ENCODE measurements around the gene LETM1. TPM values are rescaled to one million over a fixed set of nuclear protein-coding genes. Genes with fewer than 3 reads are reported as not detected.
"Not testable (repeated sequence)": the region's sequence is repeated elsewhere in the genome, so short reads cannot be mapped to it uniquely, and the experiment has no call there.

The LETM1 gene
- polyA plus RNA-seq, 1 experiment, result 17.1 TPM

DNA sequence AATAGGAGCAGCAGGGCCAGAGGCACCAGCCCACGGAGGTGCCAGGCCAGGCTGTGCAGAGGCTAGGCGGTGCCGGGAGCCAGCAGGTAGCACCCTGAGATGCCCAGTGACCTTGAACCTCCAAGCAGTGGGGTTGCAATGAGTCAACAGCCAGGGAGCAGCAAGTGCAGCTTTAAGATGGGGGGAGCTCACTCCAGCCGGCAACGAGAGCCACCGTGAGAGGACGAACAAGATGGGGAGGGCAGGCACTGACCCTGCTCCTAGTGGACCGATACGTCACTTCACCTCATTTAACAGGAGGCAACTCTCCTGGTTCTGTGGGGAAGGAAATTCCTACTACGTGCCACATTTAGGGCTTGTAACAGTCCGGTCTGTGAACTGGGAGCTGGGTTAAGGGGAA is 4.8 kb downstream of the LETM1 start:
- no peak for DNase-seq (ENCODE audit: low read depth)
- Histone ChIP-seq H3K4me3 (ENCODE audit: low read depth, low read length) (no peak overlapping the region), H3K36me3 (ENCODE audit: control insufficient read depth, insufficient read depth, low read length) (no peaks in the 10 kb centered on the region; the same call in 1 of the 2 replicates), H3K27me3 (ENCODE audit: control insufficient read depth, insufficient read depth, low read length) (no peaks in the 10 kb centered on the region)
- TF ChIP-seq, protein P1, sequence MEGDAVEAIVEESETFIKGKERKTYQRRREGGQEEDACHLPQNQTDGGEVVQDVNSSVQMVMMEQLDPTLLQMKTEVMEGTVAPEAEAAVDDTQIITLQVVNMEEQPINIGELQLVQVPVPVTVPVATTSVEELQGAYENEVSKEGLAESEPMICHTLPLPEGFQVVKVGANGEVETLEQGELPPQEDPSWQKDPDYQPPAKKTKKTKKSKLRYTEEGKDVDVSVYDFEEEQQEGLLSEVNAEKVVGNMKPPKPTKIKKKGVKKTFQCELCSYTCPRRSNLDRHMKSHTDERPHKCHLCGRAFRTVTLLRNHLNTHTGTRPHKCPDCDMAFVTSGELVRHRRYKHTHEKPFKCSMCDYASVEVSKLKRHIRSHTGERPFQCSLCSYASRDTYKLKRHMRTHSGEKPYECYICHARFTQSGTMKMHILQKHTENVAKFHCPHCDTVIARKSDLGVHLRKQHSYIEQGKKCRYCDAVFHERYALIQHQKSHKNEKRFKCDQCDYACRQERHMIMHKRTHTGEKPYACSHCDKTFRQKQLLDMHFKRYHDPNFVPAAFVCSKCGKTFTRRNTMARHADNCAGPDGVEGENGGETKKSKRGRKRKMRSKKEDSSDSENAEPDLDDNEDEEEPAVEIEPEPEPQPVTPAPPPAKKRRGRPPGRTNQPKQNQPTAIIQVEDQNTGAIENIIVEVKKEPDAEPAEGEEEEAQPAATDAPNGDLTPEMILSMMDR (IDR thresholded peaks at IDR 0.05; ENCODE audit: insufficient read depth, low read depth, low read length), result no peak
- ChIA-PET POLR2A (no interaction called here), CTCF (interaction anchor here (0.9 to 1.0 kb wide), 2 partner anchors 9 to 32 kb away, joined by 3 to 4 read pairs; no protein-coding TSS in a partner anchor)

DNA sequence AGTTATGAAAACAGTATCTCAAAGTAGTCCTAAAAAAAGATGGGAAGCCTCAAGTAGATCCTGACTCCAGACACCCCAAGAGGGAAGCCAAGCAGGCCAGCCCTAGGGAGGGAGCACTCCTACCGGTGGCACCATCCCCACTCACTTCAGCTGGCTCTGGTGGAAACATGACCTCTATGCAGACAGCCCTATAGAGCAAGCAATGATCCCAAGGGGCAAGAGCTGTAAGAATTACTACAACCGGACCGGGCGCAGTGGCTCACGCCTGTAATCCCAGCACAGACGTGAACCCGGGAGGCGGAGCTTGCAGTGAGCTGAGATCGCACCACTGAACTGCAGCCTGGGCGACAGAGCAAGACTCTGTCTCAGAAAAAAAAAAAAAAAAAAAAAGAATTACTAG is 5.7 kb downstream of the LETM1 start:
- no peaks in the 10 kb centered on the region for H3K27me3 ChIP-seq (ENCODE audit: control insufficient read depth, insufficient read depth, low read length)
- POLR2A ChIA-PET, result no interaction called here
- no peak for DNase-seq (ENCODE audit: low read depth)
- H3K4me3 ChIP-seq (ENCODE audit: low read depth, low read length), result no peak overlapping the region
- TF ChIP-seq, protein P1 (IDR thresholded peaks at IDR 0.05; ENCODE audit: insufficient read depth, low read depth, low read length), result no peak
- no peaks in the 10 kb centered on the region; the same call in 1 of the 2 replicates for H3K36me3 ChIP-seq (ENCODE audit: control insufficient read depth, insufficient read depth, low read length)
- CTCF ChIA-PET, result interaction anchor here (1.0 kb wide), 2 partner anchors 31 to 48 kb away, joined by 3 to 4 read pairs; no protein-coding TSS in a partner anchor

- CTCF ChIA-PET, result interaction anchor here (1.3 kb wide), 1 partner anchor 52 kb away, joined by 3 read pairs; no protein-coding TSS in a partner anchor
- POLR2A ChIA-PET, result no interaction called here
- Histone ChIP-seq H3K36me3 (ENCODE audit: control insufficient read depth, insufficient read depth, low read length) (peaks cover 1% of the 10 kb centered on the region), H3K27me3 (ENCODE audit: control insufficient read depth, insufficient read depth, low read length) (no peaks in the 10 kb centered on the region), H3K4me3 (ENCODE audit: low read depth, low read length) (no peak overlapping the region)
- DNase-seq (ENCODE audit: low read depth), result no peak
- TF ChIP-seq, protein P1 (IDR thresholded peaks at IDR 0.05; ENCODE audit: insufficient read depth, low read depth, low read length), result no peak
These were observed 9.4 kb downstream of the LETM1 start for GRCh38 chr4:1846580-1846979.

DNA sequence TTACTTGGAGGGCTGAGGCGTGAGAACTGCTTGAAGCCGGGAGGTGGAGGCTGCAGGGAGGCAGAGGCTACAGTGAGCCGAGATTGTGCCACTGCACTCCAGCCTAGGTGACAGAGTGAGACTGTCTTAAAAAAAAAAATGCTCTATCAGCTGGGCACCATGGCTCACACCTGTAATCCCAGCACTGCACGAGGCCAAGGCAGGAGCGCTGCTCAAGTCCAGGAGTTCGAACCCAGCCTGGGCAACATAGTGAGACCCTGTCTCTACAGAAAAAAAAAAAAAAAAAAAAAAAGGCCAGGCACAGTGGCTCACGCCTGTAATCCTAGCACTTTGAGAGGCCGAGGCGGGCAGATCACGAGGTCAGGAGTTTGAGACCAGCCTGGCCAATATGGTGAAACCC is 11.3 kb downstream of the LETM1 start:
- CTCF ChIA-PET, result interaction anchor here (3.9 kb wide), 1 partner anchor 55 kb away, joined by 20 read pairs; no protein-coding TSS in a partner anchor
- H3K4me3 ChIP-seq (ENCODE audit: low read depth, low read length); H3K36me3 ChIP-seq (ENCODE audit: control insufficient read depth, insufficient read depth, low read length); DNase-seq (ENCODE audit: low read depth); POLR2A ChIA-PET; H3K27me3 ChIP-seq (ENCODE audit: control insufficient read depth, insufficient read depth, low read length): not testable (repeated sequence)

DNA sequence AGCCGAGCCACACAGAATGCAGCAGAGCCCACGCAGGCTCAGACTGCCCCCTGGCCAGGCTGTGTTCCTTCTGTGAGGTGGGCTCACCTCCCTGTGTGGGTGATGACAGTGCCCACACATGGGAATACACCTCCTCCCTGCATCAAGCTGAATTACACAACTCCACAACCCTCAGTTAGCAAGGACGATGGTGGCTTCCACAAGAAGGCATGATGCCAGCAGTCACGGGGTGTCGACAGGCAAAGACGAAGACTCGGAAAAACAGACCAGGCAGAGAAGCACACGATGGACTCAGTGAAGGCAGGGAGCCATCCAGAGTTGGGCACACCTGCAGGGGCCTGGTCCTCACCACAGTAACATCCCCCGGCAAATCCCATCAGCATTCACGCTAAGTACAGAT is 12.1 kb downstream of the LETM1 start:
- peaks cover 9% of the 10 kb centered on the region for H3K36me3 ChIP-seq (ENCODE audit: control insufficient read depth, insufficient read depth, low read length)
- DNase-seq (ENCODE audit: low read depth), result no peak
- no peak overlapping the region for H3K4me3 ChIP-seq (ENCODE audit: low read depth, low read length)
- no peaks in the 10 kb centered on the region for H3K27me3 ChIP-seq (ENCODE audit: control insufficient read depth, insufficient read depth, low read length)
- POLR2A ChIA-PET, result no interaction called here
- TF ChIP-seq, protein P1 (IDR thresholded peaks at IDR 0.05; ENCODE audit: insufficient read depth, low read depth, low read length), result no peak
- CTCF ChIA-PET, result interaction anchor here (1.2 to 3.9 kb wide), 4 partner anchors 13 to 96 kb away, joined by 3 to 20 read pairs (median 6); no protein-coding TSS in a partner anchor

- no peak overlapping the region for H3K4me3 ChIP-seq (ENCODE audit: low read depth, low read length)
- peaks cover 11% of the 10 kb centered on the region; the same call in 1 of the 2 replicates for H3K36me3 ChIP-seq (ENCODE audit: control insufficient read depth, insufficient read depth, low read length)
- CTCF ChIA-PET, result interaction anchor here (0.8 to 3.9 kb wide), 7 partner anchors 12 to 150 kb away, joined by 3 to 20 read pairs (median 3); no protein-coding TSS in a partner anchor
- H3K27me3 ChIP-seq (ENCODE audit: control insufficient read depth, insufficient read depth, low read length), result no peaks in the 10 kb centered on the region
- TF ChIP-seq, protein P1 (IDR thresholded peaks at IDR 0.05; ENCODE audit: insufficient read depth, low read depth, low read length), result no peak
- peak; percentile 61 for DNase-seq (ENCODE audit: low read depth)
- POLR2A ChIA-PET, result interaction anchor here (0.7 kb wide), 1 partner anchor 14 kb away, joined by 3 read pairs; no protein-coding TSS in a partner anchor
These were observed 12.9 kb downstream of the LETM1 start for GRCh38 chr4:1842993-1843448.
